Ishikawa (cell line): ENCODE results near the gene HSPB6.
A peak's percentile ranks its signal among the peaks of the same experiment; 100 is the strongest.

Experiments
- CEBPB ChIP-seq: IDR thresholded peaks from 2 replicates; pipeline ENCODE4 v1.6.1; 2012
- CREB1 ChIP-seq: IDR thresholded peaks from 2 replicates; pipeline ENCODE4 v1.6.1; 2012; ENCODE audit warnings: low read depth
- EGR1 ChIP-seq: IDR thresholded peaks from 2 replicates; pipeline ENCODE4 v1.6.1; 2012
- EP300 ChIP-seq: IDR thresholded peaks from 2 replicates; pipeline ENCODE4 v1.6.1; 2012; ENCODE audit warnings: borderline replicate concordance
- FOXM1 ChIP-seq: IDR thresholded peaks from 2 replicates; pipeline ENCODE4 v1.6.1; 2012; ENCODE audit warnings: low read depth, borderline replicate concordance
- MAX ChIP-seq: IDR thresholded peaks from 2 replicates; pipeline ENCODE4 v1.6.1; 2012
- NFIC ChIP-seq: IDR thresholded peaks from 2 replicates; pipeline ENCODE4 v1.6.1; 2012
- RAD21 ChIP-seq: IDR thresholded peaks from 2 replicates; pipeline ENCODE4 v1.6.1; 2012; ENCODE audit warnings: low read depth
- REST ChIP-seq: IDR thresholded peaks from 2 replicates; pipeline ENCODE4 v1.6.1; 2012; ENCODE audit warnings: low read depth, mild to moderate bottlenecking
- TAF1 ChIP-seq: IDR thresholded peaks from 2 replicates; pipeline ENCODE4 v1.6.1; 2012; ENCODE audit warnings: low read depth, mild to moderate bottlenecking
- TCF12 ChIP-seq: IDR thresholded peaks from 2 replicates; pipeline ENCODE4 v1.6.1; 2012; ENCODE audit warnings: low read depth
- TEAD4 ChIP-seq: IDR thresholded peaks from 2 replicates; pipeline ENCODE4 v1.6.1; 2012
- USF1 ChIP-seq: IDR thresholded peaks from 2 replicates; pipeline ENCODE4 v1.6.1; 2012
- YY1 ChIP-seq: IDR thresholded peaks from 2 replicates; pipeline ENCODE4 v1.6.1; 2012; ENCODE audit warnings: low read depth
- ZBTB7A ChIP-seq: IDR thresholded peaks from 2 replicates; pipeline ENCODE4 v1.6.1; 2012; ENCODE audit warnings: low read depth

The HSPB6 gene

GRCh38 chr19:35756377-35757230 is at the start of gene HSPB6:
Gene HSPB6, minus strand, starts transcription at chr19:35757029. Its CDS starts 21 bp downstream, at chr19:35757008.
- TF ChIP-seq TCF12: no peak
- no peak for TF ChIP-seq USF1

GRCh38 chr19:35806597-35806996 is 49.8 kb upstream of the HSPB6 start:
- TF ChIP-seq ZBTB7A: no peak
- no peak for TF ChIP-seq NFIC
- TF ChIP-seq FOXM1: no peak
- no peak for TF ChIP-seq EGR1
- TF ChIP-seq REST: no peak
- no peak for TF ChIP-seq MAX
- no peak for TF ChIP-seq TCF12
- no peak for TF ChIP-seq EP300
- TF ChIP-seq RAD21: no peak
- TF ChIP-seq CEBPB: no peak
- TF ChIP-seq TAF1: no peak
- no peak for TF ChIP-seq USF1
- no peak for TF ChIP-seq TEAD4
- TF ChIP-seq YY1: no peak
- TF ChIP-seq CREB1: no peak

GRCh38 chr19:35805526-35806102 is 48.8 kb upstream of the HSPB6 start:
- TF ChIP-seq CEBPB (no peak), NFIC (peak; percentile 51)

GRCh38 chr19:35801828-35802227 is 45.0 kb upstream of the HSPB6 start:
- TF ChIP-seq TCF12: no peak
- no peak for TF ChIP-seq FOXM1
- no peak for TF ChIP-seq TEAD4
- TF ChIP-seq MAX: no peak
- TF ChIP-seq EP300: no peak
- TF ChIP-seq NFIC: no peak
- no peak for TF ChIP-seq YY1
- TF ChIP-seq CEBPB: no peak
- no peak for TF ChIP-seq USF1
- TF ChIP-seq RAD21: no peak

GRCh38 chr19:35797663-35798062 is 40.8 kb upstream of the HSPB6 start:
- no peak for TF ChIP-seq CEBPB
- no peak for TF ChIP-seq YY1
- no peak for TF ChIP-seq TAF1
- no peak for TF ChIP-seq CREB1
- no peak for TF ChIP-seq TEAD4
- no peak for TF ChIP-seq RAD21
- no peak for TF ChIP-seq MAX

- TF ChIP-seq TCF12 (no peak), RAD21 (no peak), EGR1 (no peak), ZBTB7A (no peak), YY1 (no peak), CEBPB (no peak), MAX (no peak), REST (no peak), CREB1 (no peak), TAF1 (no peak), USF1 (no peak), EP300 (no peak), TEAD4 (no peak)
Measured at GRCh38 chr19:35796645-35797542, 40.1 kb upstream of the HSPB6 start.
